Mucosa of gallbladder (tissue), 1 donor: ENCODE data around the gene APOO. TPM values are rescaled to one million over a fixed set of nuclear protein-coding genes. Genes with fewer than 3 reads are reported as not detected.

Source experiments
- DNase-seq: peaks from one replicate; pipeline ENCODE4 v3.0.0-alpha.2; 2020; ENCODE audit warnings: low spot score
- total RNA-seq: library from RNA; stranded (reverse); gene quantifications from one replicate; pipeline ENCODE4 v1.2.1, GENCODE V29; 2021
- donor health status: DM: no; HTN: no; CAD: no.

The APOO gene
- total RNA-seq, 1 donor from 2014 or later: 26.2 TPM

DNA sequence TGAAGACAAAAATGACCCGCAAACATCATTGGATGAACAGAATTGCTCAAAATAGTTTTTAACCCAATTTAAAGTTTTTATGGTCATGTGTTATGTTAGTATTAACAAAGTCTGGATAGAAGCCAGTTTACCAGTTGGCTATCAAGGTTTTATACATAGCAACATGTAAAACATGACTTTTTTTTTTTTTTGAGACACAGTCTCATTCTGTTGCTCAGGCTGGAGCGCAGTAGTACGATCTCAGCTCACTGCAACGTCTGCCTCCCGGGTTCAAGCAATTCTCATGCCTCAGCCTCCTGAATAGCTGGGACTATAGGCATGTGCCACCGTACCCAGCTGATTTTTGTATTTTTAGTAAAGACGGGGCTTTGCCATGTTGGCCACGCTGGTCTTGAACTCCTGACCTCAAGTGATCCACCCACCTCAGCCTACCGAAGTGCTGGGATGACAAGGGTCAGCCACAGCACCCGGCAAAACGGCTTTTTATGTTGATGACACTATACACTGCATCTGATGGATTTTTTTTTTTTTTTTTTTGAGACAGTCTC is 121.4 kb downstream of the APOO start:
- no peak for DNase-seq

DNA sequence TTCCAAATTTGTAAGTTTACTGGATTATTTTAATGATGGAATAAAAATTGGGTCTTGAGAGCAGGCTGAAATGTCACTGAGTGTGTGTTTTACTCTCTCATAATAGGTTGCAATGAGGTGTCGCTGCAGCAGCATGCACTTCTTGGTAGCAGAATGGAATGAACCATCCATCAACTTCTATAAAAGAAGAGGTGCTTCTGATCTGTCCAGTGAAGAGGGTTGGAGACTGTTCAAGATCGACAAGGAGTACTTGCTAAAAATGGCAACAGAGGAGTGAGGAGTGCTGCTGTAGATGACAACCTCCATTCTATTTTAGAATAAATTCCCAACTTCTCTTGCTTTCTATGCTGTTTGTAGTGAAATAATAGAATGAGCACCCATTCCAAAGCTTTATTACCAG is 122.2 kb downstream of the APOO start:
- DNase-seq: no peak

DNA sequence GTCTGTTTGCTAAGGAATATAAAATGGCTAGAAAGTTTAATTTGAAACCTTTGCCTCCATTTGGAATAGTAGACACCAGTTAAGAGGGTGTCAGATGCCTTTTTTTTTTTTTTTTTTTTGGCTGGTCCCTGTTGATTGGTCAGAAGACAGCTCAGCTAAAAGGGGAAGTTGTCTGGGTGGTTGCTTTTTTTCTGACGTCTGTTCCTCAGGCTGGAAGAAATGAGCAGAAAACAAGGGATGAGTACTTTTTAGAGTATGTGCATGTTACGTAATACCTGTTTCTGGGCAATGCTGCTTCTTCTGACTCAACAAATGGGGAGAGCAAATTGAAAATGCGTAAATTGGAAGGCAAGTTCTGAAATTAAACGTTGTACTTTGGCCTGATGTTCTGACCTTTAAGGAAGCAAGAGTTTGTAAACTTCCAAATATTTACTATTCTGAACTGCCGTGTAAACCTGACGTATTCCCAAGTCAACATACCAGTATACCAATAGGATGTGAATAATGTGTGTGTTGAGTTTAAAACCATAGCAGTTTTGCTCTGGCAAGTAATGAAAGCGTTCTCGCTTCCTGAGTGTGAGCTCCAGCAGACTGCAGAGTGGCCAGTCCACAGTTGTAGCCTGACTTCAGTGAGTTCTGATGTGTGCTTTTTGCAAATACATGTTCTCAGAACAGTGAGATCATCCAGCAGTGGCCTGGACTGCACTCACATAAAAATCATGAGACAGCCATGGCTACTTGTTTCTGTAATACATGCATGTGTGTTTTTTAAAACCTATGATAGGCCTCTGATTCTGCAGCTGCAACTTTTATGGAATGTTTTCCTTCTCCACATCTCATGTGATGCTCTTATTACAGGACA is 123.0 kb downstream of the APOO start:
- DNase-seq: no peak

DNA sequence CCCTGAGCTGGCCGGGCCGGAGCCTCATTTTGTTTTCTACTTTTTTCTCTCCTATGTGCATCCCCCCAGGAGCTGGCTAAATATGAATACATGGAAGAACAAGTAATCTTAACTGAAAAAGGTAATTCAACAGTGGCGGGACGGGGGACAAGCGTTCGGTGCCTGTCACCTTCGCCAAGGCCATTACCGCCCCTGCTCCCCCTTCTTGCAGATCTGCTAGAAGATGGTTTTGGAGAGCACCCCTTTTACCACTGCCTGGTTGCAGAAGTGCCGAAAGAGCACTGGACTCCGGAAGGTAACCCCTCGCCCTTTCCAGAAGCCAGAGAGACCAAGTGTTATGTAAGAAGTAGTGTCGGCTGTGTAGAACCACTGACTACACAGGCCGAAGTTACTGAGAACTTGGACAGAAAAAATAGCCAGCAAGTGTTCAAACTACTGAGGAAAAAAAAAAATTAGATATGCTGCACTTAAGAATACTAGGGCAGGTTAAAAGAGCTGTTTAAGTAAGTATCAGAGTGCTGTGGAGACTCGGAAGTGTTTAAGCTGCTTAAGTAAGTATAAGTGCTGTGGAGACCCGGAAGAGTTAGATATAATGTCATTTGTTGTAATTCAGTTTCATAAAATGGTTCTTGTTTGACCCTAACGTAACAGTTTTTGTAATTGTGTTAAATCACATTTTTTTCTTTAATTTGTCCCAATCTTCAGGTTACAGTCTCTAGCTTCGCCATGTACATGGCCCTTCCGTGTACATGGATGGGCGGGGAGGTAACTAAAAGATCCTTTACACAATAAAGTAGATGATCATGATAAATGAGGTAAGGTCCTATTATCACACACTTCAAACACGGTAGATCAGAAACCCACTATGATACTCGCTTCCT is 123.9 kb downstream of the APOO start:
- no peak for DNase-seq

Other genes with a start within 250 kb of the APOO start
- gene PRDX4, start 240.4 kb downstream of the APOO start, total RNA-seq: 77.5 TPM
- 30.6 TPM for gene ACOT9, start 164.7 kb downstream of the APOO start, total RNA-seq
- 303 TPM for gene SAT1, start 124.8 kb downstream of the APOO start, total RNA-seq
- not detected for gene CXorf58, start 68 bp upstream of the APOO start, total RNA-seq
- 6.2 TPM for gene KLHL15, start 119.2 kb upstream of the APOO start, total RNA-seq
- 168 TPM for gene EIF2S3, start 147.0 kb upstream of the APOO start, total RNA-seq
- gene ZFX, start 241.8 kb upstream of the APOO start, total RNA-seq: 66.4 TPM